Activated CD4-positive, alpha-beta memory T cell treated with anti-CD3 and anti-CD28 coated beads for 36 hours (primary cell): Measurements from ENCODE around the gene SULT1A2. TPM values are rescaled to one million over a fixed set of nuclear protein-coding genes. Genes with fewer than 3 reads are reported as not detected.

ENCODE experiments used
- CTCF ChIA-PET: fragments of 350-600 bp; sonication (Branson Sonifier 250); formaldehyde crosslinking; loops from one replicate; lab custom pipeline; 2021; ENCODE audit warnings: antibody characterized with exemption, inconsistent platforms; lab: Charles Lee
- POLR2A ChIA-PET: fragments of 350-600 bp; sonication (Branson Sonifier 250); formaldehyde crosslinking; loops from one replicate; lab custom pipeline; 2021; ENCODE audit warnings: antibody characterized with exemption; lab: Charles Lee
- DNase-seq: peaks from one replicate; pipeline ENCODE4 v3.0.0-alpha.2; 2020
- H3K27ac Mint-ChIP-seq: one replicate; pipeline ENCODE4 v1.8.0; 2021; ENCODE audit warnings: mixed read lengths
- H3K27me3 Mint-ChIP-seq: one replicate; pipeline ENCODE4 v1.8.0; 2021; ENCODE audit warnings: mixed read lengths
- H3K36me3 Mint-ChIP-seq: one replicate; pipeline ENCODE4 v1.8.0; 2021; ENCODE audit warnings: mixed read lengths
- H3K4me1 Mint-ChIP-seq: one replicate; pipeline ENCODE4 v1.8.0; 2021; ENCODE audit warnings: low read depth, mixed read lengths
- H3K4me3 Mint-ChIP-seq: one replicate; pipeline ENCODE4 v1.8.0; 2021; ENCODE audit warnings: mild to moderate bottlenecking, mixed read lengths
- H3K9me3 Mint-ChIP-seq: one replicate; pipeline ENCODE4 v1.8.0; 2021; ENCODE audit warnings: mixed read lengths
- intact Hi-C: fragments of 100-400 bp; cut with micrococcal nuclease; formaldehyde crosslinking; loops from one replicate; pipeline ENCODE4 v1.15.1; 2023
- total RNA-seq, 2 experiments: library from RNA; stranded (reverse); gene quantifications; one replicate each; pipeline ENCODE4 v1.2.3, GENCODE V29; 2021

SULT1A2 gene
- total RNA-seq, 2 experiments from 2014 or later = 0.24 TPM; not detected in 1

DNA sequence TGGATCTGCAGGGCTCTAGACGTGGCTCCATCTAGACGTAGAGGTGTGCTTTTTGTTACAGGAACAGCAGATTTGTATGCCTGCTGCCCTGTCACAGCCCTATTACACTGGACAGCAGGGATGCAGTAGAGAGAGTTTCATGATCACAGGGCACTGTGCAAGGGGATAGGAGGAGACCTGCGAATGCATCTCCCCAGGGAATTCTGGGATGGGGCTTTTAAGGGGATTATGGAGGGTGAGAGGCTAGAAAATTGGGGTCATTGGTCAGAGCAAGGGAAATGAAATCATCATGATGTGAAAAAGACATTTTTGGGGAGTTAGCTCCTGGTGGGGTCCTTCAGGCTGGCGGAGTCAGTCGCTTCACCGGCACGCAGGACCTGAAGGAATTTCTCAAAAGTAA is 54.2 kb downstream of the SULT1A2 start:
- ChIA-PET POLR2A (no interaction called here), CTCF (no interaction called here)
- H3K27me3 Mint-ChIP-seq = no peaks in the 10 kb centered on the region
- H3K4me1 Mint-ChIP-seq = peaks cover 7% of the 10 kb centered on the region
- intact Hi-C loops = no loop called here
- H3K36me3 Mint-ChIP-seq = no peaks in the 10 kb centered on the region
- H3K9me3 Mint-ChIP-seq = no peaks in the 10 kb centered on the region
- H3K27ac Mint-ChIP-seq = no peak overlapping the region
- DNase-seq = no peak
- H3K4me3 Mint-ChIP-seq = no peak overlapping the region

Other genes starting within 250 kb of the SULT1A2 start
- gene NPIPB6, start 233.5 kb downstream of the SULT1A2 start, total RNA-seq = 1 to 10 TPM; 1.8 to 2.5 TPM
- gene EIF3CL, start 193.2 kb downstream of the SULT1A2 start, total RNA-seq = 10 to 100 TPM; 50.9 to 53.2 TPM
- not detected for gene NPIPB7, start 124.7 kb downstream of the SULT1A2 start, total RNA-seq
- 10 to 100 TPM; 17.0 to 17.4 TPM for gene CLN3, start 105.0 kb downstream of the SULT1A2 start, total RNA-seq
- 1 to 10 TPM; 2.9 to 3.1 TPM for gene APOBR, start 102.4 kb downstream of the SULT1A2 start, total RNA-seq
- not detected for gene IL27, start 90.2 kb downstream of the SULT1A2 start, total RNA-seq
- gene NUPR1, start 58.1 kb downstream of the SULT1A2 start, total RNA-seq = not detected
- gene SGF29, start 43.1 kb downstream of the SULT1A2 start, total RNA-seq = 10 to 100 TPM; 17.8 to 18.5 TPM
- gene SULT1A1, start 13.0 kb upstream of the SULT1A2 start, total RNA-seq = 1 to 10 TPM; 8.7 to 9.0 TPM
- under 1 TPM in 1 of 2 experiments, not detected in 1; 0.27 TPM for gene NPIPB8, start 41.0 kb upstream of the SULT1A2 start, total RNA-seq
- 100 to 1,000 TPM; 795 to 817 TPM for gene EIF3C, start 114.4 kb upstream of the SULT1A2 start, total RNA-seq
- gene NPIPB9, start 154.7 kb upstream of the SULT1A2 start, total RNA-seq = under 1 TPM; 0.52 to 0.58 TPM
- gene ATXN2L, start 225.9 kb upstream of the SULT1A2 start, total RNA-seq = 100 to 1,000 TPM; 260 to 277 TPM
- 100 to 1,000 TPM; 221 TPM for gene TUFM, start 249.3 kb upstream of the SULT1A2 start, total RNA-seq